CD14-positive monocyte (primary cell): ENCODE measurements around the gene RAP2A. TPM values are rescaled to one million over a fixed set of nuclear protein-coding genes. Genes with fewer than 3 reads are reported as not detected.

Experiments used
- DNase-seq, 3 donors: peaks; one replicate each; pipeline ENCODE4 v3.0.0-alpha.2; 2011 to 2022
- H2AFZ ChIP-seq: 2 replicates; pipeline ENCODE4 v1.6.0; 2012; ENCODE audit warnings: mild to moderate bottlenecking, low read depth, low read length, inconsistent platforms; ENCODE audit not compliant: insufficient read depth, poor library complexity, severe bottlenecking
- H3K27ac ChIP-seq, 2 donors: 1 replicate in 1 of 2; 2 replicates in 1 of 2; pipeline ENCODE4 v1.5.1; 2012 to 2013; ENCODE audit warnings: low read length in 2 of 2, control low read depth in 1 of 2, inconsistent platforms in 1 of 2, low read depth in 1 of 2, mild to moderate bottlenecking in 1 of 2
- H3K27me3 ChIP-seq, 2 donors: one replicate each; pipeline versions ENCODE4 v1.6.0 to v1.6.1; 2011 to 2013; ENCODE audit warnings: low read length in 2 of 2; ENCODE audit not compliant: control insufficient read depth in 2 of 2, insufficient read depth in 2 of 2
- H3K36me3 ChIP-seq, 2 donors: replicated peaks in 1 of 2; 1 replicate in 1 of 2; 2 replicates in 1 of 2; pipeline versions ENCODE4 v1.5.1 to v1.6.1; 2012 to 2013; ENCODE audit warnings: low read length in 2 of 2, control low read depth in 1 of 2, inconsistent platforms in 1 of 2, mild to moderate bottlenecking in 1 of 2; ENCODE audit not compliant: insufficient read depth in 2 of 2, control insufficient read depth in 1 of 2
- H3K4me1 ChIP-seq, 2 donors: 1 replicate in 1 of 2; 2 replicates in 1 of 2; pipeline versions ENCODE4 v1.5.1 to v1.6.1; 2012 to 2013; ENCODE audit warnings: low read length in 2 of 2, control low read depth in 1 of 2, inconsistent platforms in 1 of 2, mild to moderate bottlenecking in 1 of 2, moderate library complexity in 1 of 2; ENCODE audit not compliant: insufficient read depth in 2 of 2, control insufficient read depth in 1 of 2
- H3K4me2 ChIP-seq: replicated peaks from 2 replicates; pipeline ENCODE3; 2012; ENCODE audit warnings: low read length, moderate library complexity, mild to moderate bottlenecking; ENCODE audit not compliant: poor library complexity, severe bottlenecking; ENCODE audit errors: extremely low read depth
- H3K4me3 ChIP-seq, 3 experiments: fragments of 200-600 bp in 1 of 3; sonication (generic) in 1 of 3; replicated peaks in 1 of 3; 1 replicate in 2 of 3; 2 replicates in 1 of 3; pipeline ENCODE4 v1.5.1; 2011 to 2013; ENCODE audit warnings: low read length in 3 of 3, mild to moderate bottlenecking in 3 of 3, control low read depth in 2 of 3, low read depth in 2 of 3, inconsistent platforms in 1 of 3, moderate library complexity in 1 of 3
- H3K79me2 ChIP-seq: 2 replicates; pipeline ENCODE4 v1.6.0; 2012; ENCODE audit warnings: mild to moderate bottlenecking, control low read depth, inconsistent platforms, low read length, moderate library complexity; ENCODE audit not compliant: insufficient read depth
- H3K9ac ChIP-seq: 2 replicates; pipeline ENCODE4 v1.6.0; 2017; ENCODE audit warnings: low read length, mild to moderate bottlenecking; ENCODE audit not compliant: insufficient read depth, poor library complexity, severe bottlenecking
- H3K9me3 ChIP-seq, 2 donors: replicated peaks in 1 of 2; 1 replicate in 1 of 2; 2 replicates in 1 of 2; pipeline versions ENCODE4 v1.5.1 to v1.6.1; 2012 to 2013; ENCODE audit warnings: low read length in 2 of 2, control low read depth in 1 of 2; ENCODE audit not compliant: control insufficient read depth in 1 of 2, insufficient read depth in 1 of 2
- H4K20me1 ChIP-seq: 2 replicates; pipeline ENCODE4 v1.6.0; 2012; ENCODE audit warnings: mild to moderate bottlenecking, low read length, control low read depth, moderate library complexity; ENCODE audit not compliant: insufficient read depth
- H3K27ac Mint-ChIP-seq, 7 donors: one replicate each; pipeline ENCODE4 v1.8.0; 2020; ENCODE audit warnings: mild to moderate bottlenecking in 7 of 7, mixed read lengths in 7 of 7, moderate library complexity in 6 of 7, inconsistent platforms in 2 of 7
- H3K27me3 Mint-ChIP-seq, 3 donors: one replicate each; pipeline ENCODE4 v1.8.0; 2021 to 2022; ENCODE audit warnings: low read depth in 3 of 3, mild to moderate bottlenecking in 3 of 3, mixed read lengths in 3 of 3, moderate library complexity in 3 of 3, inconsistent platforms in 1 of 3
- H3K36me3 Mint-ChIP-seq, 2 donors: one replicate each; pipeline ENCODE4 v1.8.0; 2020; ENCODE audit warnings: mixed read lengths in 2 of 2, inconsistent platforms in 1 of 2, mild to moderate bottlenecking in 1 of 2
- H3K4me1 Mint-ChIP-seq: one replicate; pipeline ENCODE4 v1.8.0; 2020; ENCODE audit warnings: mild to moderate bottlenecking, mixed read lengths
- H3K4me3 Mint-ChIP-seq, 2 donors: one replicate each; pipeline ENCODE4 v1.8.0; 2020; ENCODE audit warnings: mild to moderate bottlenecking in 2 of 2, mixed read lengths in 2 of 2, moderate library complexity in 1 of 2
- H3K9me3 Mint-ChIP-seq, 7 donors: one replicate each; pipeline ENCODE4 v1.8.0; 2020 to 2022; ENCODE audit warnings: mixed read lengths in 7 of 7, mild to moderate bottlenecking in 6 of 7, moderate library complexity in 6 of 7, inconsistent platforms in 2 of 7
- WGBS: methylation state at CpG from one replicate; pipeline ENCODE4 v1.1.5; 2013; ENCODE audit warnings: missing lambda C conversion rate; ENCODE audit not compliant: insufficient coverage; 5-methylcytosine and 5-hydroxymethylcytosine counted together
- intact Hi-C, 2 donors: fragments of 100-400 bp; cut with micrococcal nuclease; formaldehyde crosslinking; loops; one replicate each; pipeline versions ENCODE4 v1.15.0 to v1.15.1; 2023
- polyA plus RNA-seq, 3 donors: library from polyadenylated mRNA; depleted of rRNA in 1 of 3; unstranded in 2 of 3; stranded (reverse) in 1 of 3; fragments of 300-500 nt in 2 of 3; fragments of >200 nt in 1 of 3; fragmentation: Illumina TruSeq in 2 of 3; gene quantifications; 1 replicate in 2 of 3; 2 replicates in 1 of 3; pipeline ENCODE4 v1.2.3, GENCODE V29; 2012 to 2021
- TF ChIP-seq, protein P1 (sequence below): fragments of 200-600 bp; IDR thresholded peaks from one replicate; pipeline ENCODE4 v1.8.0; 2022; ENCODE audit warnings: antibody characterized with exemption, mild to moderate bottlenecking

The RAP2A gene
- polyA plus RNA-seq, 3 donors, result 2.3 to 5.3 (median 4.5) TPM

DNA sequence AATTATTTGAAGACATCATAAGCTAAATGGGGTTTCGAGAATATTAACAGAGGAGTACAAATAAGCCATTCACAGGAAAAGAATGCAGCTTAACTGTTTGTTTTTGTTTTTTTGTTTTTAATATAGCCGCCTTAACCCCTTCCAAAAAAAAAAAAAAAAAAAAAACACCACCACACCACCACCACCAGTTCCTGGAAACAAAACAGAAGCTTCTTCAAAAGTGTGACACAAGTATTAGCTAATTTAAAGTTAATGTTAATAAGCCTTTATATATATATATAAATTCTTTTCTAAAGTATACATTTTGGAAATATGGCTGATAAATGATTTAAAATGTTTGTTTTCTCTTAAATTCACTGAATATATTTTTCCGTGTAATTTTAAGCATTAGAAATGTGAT is 1.4 kb downstream of the RAP2A start:
- Mint-ChIP-seq H3K27me3 (peaks cover 0 to 4% (median 3%) of the 10 kb centered on the region in 3 donors), H3K27ac (no peak overlapping the region), H3K36me3 (peaks cover 0 to 6% of the 10 kb centered on the region in 2 donors), H3K9me3 (no peaks in the 10 kb centered on the region), H3K4me3 (peak overlapping the region; percentile 89 to 95), H3K4me1 (peaks cover 24% of the 10 kb centered on the region)
- TF ChIP-seq, protein P1, sequence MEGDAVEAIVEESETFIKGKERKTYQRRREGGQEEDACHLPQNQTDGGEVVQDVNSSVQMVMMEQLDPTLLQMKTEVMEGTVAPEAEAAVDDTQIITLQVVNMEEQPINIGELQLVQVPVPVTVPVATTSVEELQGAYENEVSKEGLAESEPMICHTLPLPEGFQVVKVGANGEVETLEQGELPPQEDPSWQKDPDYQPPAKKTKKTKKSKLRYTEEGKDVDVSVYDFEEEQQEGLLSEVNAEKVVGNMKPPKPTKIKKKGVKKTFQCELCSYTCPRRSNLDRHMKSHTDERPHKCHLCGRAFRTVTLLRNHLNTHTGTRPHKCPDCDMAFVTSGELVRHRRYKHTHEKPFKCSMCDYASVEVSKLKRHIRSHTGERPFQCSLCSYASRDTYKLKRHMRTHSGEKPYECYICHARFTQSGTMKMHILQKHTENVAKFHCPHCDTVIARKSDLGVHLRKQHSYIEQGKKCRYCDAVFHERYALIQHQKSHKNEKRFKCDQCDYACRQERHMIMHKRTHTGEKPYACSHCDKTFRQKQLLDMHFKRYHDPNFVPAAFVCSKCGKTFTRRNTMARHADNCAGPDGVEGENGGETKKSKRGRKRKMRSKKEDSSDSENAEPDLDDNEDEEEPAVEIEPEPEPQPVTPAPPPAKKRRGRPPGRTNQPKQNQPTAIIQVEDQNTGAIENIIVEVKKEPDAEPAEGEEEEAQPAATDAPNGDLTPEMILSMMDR, result no peak
- Histone ChIP-seq H3K27ac (no peak overlapping the region), H3K27me3 (no peaks in the 10 kb centered on the region), H3K4me3 (peak overlapping the region; percentile 66 to 97 (median 78)), H3K79me2 (peaks cover 37% of the 10 kb centered on the region), H4K20me1 (peaks cover 9% of the 10 kb centered on the region), H3K4me1 (peaks cover 16 to 30% of the 10 kb centered on the region in 2 donors), H3K4me2 (peak overlapping the region; percentile 74), H3K9ac (peak overlapping the region; percentile 49), H2AFZ (peak overlapping the region; percentile 82), H3K36me3 (peaks cover 0 to 3% of the 10 kb centered on the region in 2 donors), H3K9me3 (no peaks in the 10 kb centered on the region)
- DNase-seq, result no peak
- intact Hi-C loops, result loop anchor here (10.0 kb wide), 3 partner anchors 51 to 539 kb away; partner anchors contain the start of gene MBNL2 (in 2 of the 2)
- no CpG with 5 or more reads among the region's 3 CpGs for WGBS

DNA sequence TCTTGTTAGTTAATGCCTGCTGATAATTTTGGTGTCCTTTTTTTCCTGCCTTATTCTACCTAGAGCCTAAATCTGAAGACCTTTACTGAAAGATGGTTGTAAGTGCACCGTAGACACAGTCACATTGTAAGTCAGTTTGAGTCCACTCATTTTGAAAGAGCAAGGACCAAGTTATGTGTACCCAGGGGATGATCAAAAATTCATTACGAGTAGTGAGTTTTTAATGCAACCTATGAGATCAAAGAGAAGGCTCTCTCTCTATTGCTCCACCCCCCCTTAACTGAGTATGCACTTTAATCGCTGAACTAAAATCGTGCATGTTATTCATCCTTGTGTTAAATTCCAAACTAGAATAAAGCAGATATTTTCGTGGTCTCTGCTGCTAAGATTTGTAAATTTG is 1.8 kb downstream of the RAP2A start:
- Mint-ChIP-seq H3K27me3 (peaks cover 0 to 4% (median 3%) of the 10 kb centered on the region in 3 donors), H3K9me3 (no peaks in the 10 kb centered on the region), H3K4me1 (peaks cover 24% of the 10 kb centered on the region), H3K27ac (no peak overlapping the region), H3K36me3 (peaks cover 0 to 6% of the 10 kb centered on the region in 2 donors), H3K4me3 (peak overlapping the region in 1 of 2 donors; percentile 18)
- Histone ChIP-seq H3K4me3 (peak overlapping the region in 1 of 3 experiments; percentile 0), H3K27ac (no peak overlapping the region), H3K4me2 (peak overlapping the region; percentile 23), H3K9me3 (no peaks in the 10 kb centered on the region), H3K4me1 (peaks cover 16 to 30% of the 10 kb centered on the region in 2 donors), H2AFZ (no peak overlapping the region), H3K36me3 (peaks cover 0 to 3% of the 10 kb centered on the region in 2 donors), H3K79me2 (peaks cover 37% of the 10 kb centered on the region), H3K27me3 (no peaks in the 10 kb centered on the region), H4K20me1 (peaks cover 9% of the 10 kb centered on the region), H3K9ac (no peak overlapping the region)
- DNase-seq, result no peak
- TF ChIP-seq, protein P1, result no peak
- WGBS, result no CpG with 5 or more reads among the region's 5 CpGs
- intact Hi-C loops, result loop anchor here (10.0 kb wide), 3 partner anchors 51 to 539 kb away; partner anchors contain the start of gene MBNL2 (in 2 of the 2)
